Measurements from ENCODE around the gene SUCLG1. TPM values are rescaled to one million over a fixed set of nuclear protein-coding genes. Genes with fewer than 3 reads are reported as not detected.
A peak's percentile ranks its signal among the peaks of the same experiment; 100 is the strongest.
"Not testable (repeated sequence)": the region's sequence is repeated elsewhere in the genome, so short reads cannot be mapped to it uniquely, and the experiment has no call there.

SUCLG1 gene
- 94.7 and 97.1 TPM in 2 replicates for total RNA-seq (2014; rRNA removed; shearing (Covaris generic))
- polyA plus RNA-seq (2015; cell fraction: cytosol; rRNA removed), result 115 and 122 TPM in 2 replicates
- 138 and 152 TPM in 2 replicates for polyA plus RNA-seq (2015; cell fraction: nucleus; rRNA removed)

DNA sequence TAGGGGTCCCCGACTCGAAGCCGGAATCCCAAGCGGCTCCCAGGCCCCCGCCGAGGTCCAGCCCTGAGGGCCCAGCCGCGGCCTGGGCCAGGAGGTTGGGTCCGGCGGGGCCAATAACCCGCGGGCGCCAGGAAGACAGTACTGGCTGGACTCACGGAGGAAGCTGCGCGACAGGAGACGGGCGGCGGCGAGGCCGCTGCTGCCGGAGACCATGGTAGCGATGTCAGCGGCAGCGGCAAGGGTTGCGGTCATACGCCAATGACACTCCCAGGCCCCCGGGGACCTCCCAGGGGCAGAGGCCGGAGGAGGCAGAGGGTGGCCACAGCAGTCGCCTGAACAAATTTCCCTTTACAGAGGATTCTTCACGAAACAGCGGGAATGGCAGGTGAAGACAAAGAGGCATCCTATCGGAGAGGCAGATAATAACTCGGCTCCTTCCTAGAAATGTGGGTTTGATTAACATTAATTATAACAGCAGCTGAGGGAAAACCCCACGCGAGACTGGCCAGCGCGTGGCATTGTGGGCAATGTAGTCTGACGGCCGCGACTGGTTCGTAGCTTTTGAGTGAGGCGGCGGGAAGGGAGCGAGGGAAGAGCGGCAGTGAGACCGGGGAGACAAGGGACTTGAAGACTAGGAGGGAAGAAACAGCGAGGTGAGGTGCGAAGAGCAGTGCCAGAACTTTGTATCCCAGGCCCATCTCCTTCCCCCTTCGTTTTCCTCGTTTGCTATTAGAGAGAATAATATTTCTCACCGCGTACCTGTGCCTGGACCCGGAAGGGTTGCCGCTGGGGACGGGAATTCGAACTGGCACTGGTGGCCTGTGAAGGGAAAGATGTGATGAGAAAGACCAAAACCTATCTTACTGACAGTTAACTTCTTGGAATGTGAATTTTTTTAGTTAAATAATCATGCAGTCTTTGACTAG is at the start of gene SUCLG1:
Gene SUCLG1 (minus strand): TSS at position 263 of the 926 bp plus-strand sequence. CDS start 11 bp downstream, at position 252.
- peak; percentile 82 for DNase-seq (ENCODE audit: low read depth)

- DNase-seq (ENCODE audit: low read depth), result no peak
These were observed 39.2 kb upstream of the SUCLG1 start for GRCh38 chr2:84498150-84498799.

GRCh38 chr2:84497285-84497684 is 38.2 kb upstream of the SUCLG1 start:
- DNase-seq (ENCODE audit: low read depth), result no peak

- DNase-seq (ENCODE audit: low read depth), result no peak
These were observed 37.3 kb upstream of the SUCLG1 start for GRCh38 chr2:84496386-84496785.

DNA sequence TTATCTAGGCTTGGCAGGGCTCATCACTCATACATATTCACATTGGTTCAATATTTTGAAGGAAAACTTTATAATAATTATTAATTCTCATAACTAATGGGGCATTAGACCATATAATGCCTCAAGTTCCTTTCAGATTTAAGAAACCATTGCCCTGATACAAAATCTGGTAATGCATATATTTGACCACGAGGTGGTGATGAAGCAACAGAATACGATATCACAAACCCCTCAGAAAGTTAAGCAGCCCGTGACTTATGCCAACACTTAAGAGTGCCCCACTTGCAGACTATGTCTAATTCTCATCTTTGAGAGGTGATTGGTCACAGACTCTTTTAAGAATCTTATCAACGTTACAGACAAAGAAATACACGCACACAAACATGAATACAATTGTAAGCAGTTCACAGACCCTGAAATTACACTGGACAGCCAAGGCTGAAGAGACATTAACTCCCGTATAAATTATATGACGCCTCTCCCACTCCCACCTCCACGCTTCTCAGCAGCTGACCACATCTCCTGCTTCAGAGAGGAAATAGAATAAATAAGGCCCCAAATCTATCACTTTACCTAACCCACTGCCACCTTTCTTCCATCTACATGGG is 36.6 kb upstream of the SUCLG1 start:
- DNase-seq (ENCODE audit: low read depth), result peak; percentile 76

DNA sequence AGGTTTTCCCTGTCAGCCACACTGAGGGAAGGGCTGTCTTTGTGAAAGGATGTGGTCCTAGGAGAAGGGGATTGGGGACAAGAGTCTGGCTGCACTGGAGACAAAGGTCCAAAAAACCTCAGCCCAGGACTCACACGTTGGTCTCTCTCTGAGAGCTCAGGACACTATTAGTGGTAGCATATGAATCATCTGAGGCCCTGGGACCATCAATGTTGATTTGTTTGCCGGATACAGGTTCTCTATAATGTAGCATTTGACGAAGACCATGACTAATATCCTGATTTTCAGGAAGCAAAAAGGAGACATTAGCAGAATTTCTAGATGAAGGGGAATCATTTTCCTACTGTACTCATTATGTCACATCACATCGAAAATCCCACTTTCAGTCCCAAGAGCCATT is 35.0 kb upstream of the SUCLG1 start:
- DNase-seq (ENCODE audit: low read depth), result peak; percentile 89

DNA sequence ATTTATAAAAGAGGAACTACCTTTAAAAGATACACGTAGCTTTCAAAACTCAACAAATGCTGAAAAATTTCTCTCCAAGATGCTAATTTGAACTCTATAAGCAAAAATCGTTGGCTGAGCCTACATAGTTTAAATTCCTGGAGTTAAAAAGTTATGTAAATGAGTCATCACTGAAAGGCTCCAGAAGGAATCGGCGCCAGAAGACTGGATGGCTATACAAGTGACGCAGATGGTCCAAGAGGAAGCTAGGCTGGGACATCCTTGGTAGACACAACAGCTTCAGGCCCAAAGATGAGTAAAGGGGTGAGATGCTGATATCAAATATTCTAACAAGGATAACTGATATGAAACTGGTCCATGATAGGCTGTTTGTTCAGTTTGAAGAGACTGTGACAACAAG is 34.4 kb upstream of the SUCLG1 start:
- DNase-seq (ENCODE audit: low read depth), result peak; percentile 89

DNA sequence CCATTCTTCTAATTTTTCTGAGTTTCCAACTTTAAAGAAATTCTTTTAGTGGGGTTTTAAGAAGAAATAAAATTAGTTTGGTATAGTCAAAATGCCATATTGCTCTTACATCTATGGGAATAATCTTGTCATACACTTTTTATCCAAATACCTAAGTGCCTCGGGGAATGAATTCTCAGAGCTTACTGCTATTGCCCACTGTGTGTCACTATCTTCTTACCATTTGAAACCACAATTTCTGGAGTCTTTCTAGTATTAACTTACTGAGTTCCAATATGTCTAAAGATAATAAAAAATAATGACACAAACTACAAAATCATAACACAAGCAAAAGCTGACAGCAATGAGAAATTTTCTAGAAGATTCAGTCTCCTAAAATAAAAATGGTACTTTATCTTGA is 33.5 kb upstream of the SUCLG1 start:
- DNase-seq (ENCODE audit: low read depth), result no peak

- no peak for DNase-seq (ENCODE audit: low read depth)
These were observed 32.7 kb upstream of the SUCLG1 start for GRCh38 chr2:84491741-84492140.

DNA sequence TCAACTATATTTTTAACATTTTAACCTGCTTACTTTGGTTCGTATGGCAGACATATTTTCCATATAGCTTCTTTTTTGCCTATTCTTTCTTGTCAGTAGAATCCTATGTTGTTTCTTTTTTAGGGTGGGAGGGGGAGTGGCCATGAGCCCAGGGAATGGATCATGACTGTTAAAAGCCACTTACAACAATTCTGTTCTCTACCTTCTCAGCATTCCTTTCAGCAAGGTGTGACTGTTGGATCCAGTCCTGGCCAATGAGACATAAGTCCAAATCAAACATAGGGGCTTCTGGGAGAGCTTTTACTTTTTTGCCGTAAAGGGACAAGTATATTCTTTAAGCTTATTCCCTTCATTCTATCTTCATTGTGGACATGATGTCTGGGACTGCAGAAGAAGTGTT is 32.2 kb upstream of the SUCLG1 start:
- no peak for DNase-seq (ENCODE audit: low read depth)

DNA sequence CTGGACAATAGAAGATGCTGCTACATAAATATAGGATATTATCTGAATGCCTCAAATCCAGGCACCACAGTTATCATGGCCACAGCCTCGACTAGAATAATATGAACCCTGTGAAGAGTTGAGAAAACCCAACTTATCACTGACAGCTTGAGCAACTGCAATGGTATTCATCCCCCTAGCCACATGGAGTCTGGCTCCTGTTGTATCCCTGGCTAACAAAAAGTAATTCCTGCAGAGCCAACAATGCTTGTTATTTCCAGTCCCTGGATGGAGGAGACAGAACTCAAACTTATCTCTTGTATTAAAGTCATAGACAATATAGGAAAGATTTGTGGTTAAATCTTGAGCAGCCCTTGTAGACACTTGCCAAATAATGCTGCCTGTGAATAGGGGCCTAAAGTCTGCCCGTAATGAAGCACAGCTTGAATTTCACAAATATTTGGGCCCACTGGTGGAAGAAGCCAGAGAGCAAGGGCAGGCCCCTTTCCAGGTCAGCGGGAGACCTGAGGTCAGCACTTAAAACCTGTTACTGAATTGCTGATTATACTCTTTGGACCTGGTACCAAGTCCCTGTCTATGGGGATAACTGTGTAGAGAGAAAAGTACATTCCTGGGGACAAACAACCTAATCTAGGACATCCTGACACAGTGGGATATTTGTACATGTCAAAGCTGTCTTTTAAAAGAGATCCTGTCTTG is 28.4 kb upstream of the SUCLG1 start:
- no peak for DNase-seq (ENCODE audit: low read depth)

- DNase-seq (ENCODE audit: low read depth), result peak; percentile 11
These were observed 27.5 kb upstream of the SUCLG1 start for GRCh38 chr2:84486441-84487115.

DNA sequence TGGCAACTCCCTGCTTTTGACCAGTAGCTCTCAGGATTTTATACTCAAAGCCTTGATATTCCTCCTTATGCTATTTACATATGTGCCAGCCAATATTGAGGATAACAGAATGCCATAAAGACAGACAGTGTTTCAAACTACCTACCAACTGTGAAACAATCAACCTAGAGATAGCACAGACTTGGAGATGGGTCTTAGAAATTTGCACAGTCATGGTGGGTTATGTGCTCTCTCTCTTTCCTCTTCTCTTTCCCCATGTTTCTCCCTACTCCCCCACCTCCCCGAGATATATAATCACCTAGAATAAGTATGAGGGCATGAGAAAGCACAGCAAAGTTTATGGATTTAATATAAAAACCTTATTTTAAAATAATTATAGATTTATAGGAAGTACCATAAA is 24.2 kb upstream of the SUCLG1 start:
- no peak for DNase-seq (ENCODE audit: low read depth)

GRCh38 chr2:84482603-84483002 is 23.5 kb upstream of the SUCLG1 start:
- DNase-seq (ENCODE audit: low read depth), result no peak

- peak; percentile 89 for DNase-seq (ENCODE audit: low read depth)
These were observed 22.6 kb upstream of the SUCLG1 start for GRCh38 chr2:84481702-84482101.

DNA sequence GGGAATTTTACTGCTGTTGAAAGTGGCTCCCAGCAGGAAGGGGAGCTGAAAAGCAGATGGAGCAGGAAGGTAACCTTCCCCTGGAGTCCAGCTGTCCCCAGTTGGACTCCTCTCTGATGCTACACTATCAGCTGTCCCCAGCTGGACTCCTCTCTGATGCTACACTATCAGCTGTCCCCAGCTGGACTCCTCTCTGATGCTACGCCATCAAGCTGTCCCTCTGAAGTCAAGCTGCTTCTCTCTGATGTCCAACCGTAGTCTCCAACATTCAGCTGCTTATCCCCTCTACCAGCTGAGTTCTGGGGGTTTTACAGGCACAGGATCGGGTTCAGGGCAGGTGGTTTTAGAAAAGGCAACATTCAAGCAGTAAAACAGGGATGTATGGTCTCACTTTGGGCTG is 19.8 kb upstream of the SUCLG1 start:
- DNase-seq (ENCODE audit: low read depth), result no peak

GRCh38 chr2:84477886-84478285 is 18.8 kb upstream of the SUCLG1 start:
- DNase-seq (ENCODE audit: low read depth), result no peak

GRCh38 chr2:84474176-84474575 is 15.1 kb upstream of the SUCLG1 start:
- no peak for DNase-seq (ENCODE audit: low read depth)

DNA sequence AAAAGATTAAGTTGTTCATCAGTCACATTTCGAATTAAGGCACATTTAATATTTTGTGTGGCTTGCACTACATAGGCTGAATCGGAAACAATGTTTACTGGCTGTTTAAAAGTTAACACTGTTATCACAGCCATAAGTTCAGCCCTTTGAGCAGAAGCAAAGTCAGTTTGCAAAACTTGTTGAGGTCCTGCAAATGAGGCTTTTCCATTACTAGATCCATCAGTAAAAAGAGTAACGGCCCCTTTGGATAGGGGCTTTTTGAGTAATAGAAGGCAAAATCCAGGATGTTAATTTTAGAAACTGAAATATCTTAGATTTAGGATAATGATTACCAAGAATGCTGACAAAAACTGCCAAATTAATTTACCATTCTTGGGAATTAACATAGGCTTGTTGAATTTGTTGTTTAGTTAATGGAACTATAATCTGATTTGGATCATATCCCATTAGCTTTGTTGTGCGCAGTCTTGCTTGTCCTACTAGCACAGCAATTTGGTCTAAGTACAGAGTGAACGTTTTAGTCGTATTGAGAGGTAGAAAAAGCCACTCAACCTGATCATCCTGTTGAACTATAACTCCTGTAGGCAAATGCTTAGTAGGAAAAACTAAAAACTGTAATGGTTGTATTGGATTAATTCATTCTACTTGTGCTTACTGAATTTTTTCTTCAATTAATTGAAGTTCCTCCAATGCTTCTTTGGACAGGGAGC is 13.9 kb upstream of the SUCLG1 start:
- no peak for DNase-seq (ENCODE audit: low read depth)

- DNase-seq (ENCODE audit: low read depth), result not testable (repeated sequence)
These were observed 13.3 kb upstream of the SUCLG1 start for GRCh38 chr2:84472423-84472822.

All from HT1080 (cell line).